Measurements from ENCODE around the gene GNS. TPM values are rescaled to one million over a fixed set of nuclear protein-coding genes. Genes with fewer than 3 reads are reported as not detected.
"Not testable (repeated sequence)": the region's sequence is repeated elsewhere in the genome, so short reads cannot be mapped to it uniquely, and the experiment has no call there.

GNS gene
- total RNA-seq, 2 experiments from 2014 or later: 14.3 to 14.6 TPM

GRCh38 chr12:64691227-64691794 is 67.9 kb downstream of the GNS start:
- H3K4me1 Mint-ChIP-seq (ENCODE audit: low read depth): peaks cover 72% of the 10 kb centered on the region

GRCh38 chr12:64690236-64690635 is 69.0 kb downstream of the GNS start:
- DNase-seq; H3K27me3 Mint-ChIP-seq (ENCODE audit: low read depth); H3K4me3 Mint-ChIP-seq; H3K9me3 Mint-ChIP-seq; intact Hi-C loops (cut with micrococcal nuclease): not testable (repeated sequence)
- peaks cover 71% of the 10 kb centered on the region for H3K4me1 Mint-ChIP-seq (ENCODE audit: low read depth)
- H3K36me3 Mint-ChIP-seq (ENCODE audit: low read depth): peaks cover 50% of the 10 kb centered on the region
- CTCF ChIA-PET: interaction anchor here (0.7 to 1.9 kb wide), 6 partner anchors 13 to 409 kb away, joined by 3 to 5 read pairs (median 4); no protein-coding TSS in a partner anchor
- peak overlapping the region; percentile 4 for H3K27ac Mint-ChIP-seq

More at GRCh38 chr12:64691227-64691794, 67.9 kb downstream of the GNS start:
- intact Hi-C loops (cut with micrococcal nuclease): no loop called here
- Mint-ChIP-seq H3K27me3 (ENCODE audit: low read depth) (no peaks in the 10 kb centered on the region), H3K4me3 (no peak overlapping the region), H3K9me3 (no peaks in the 10 kb centered on the region), H3K27ac (peak overlapping the region; percentile 15), H3K36me3 (ENCODE audit: low read depth) (peaks cover 41% of the 10 kb centered on the region)
- no peak for DNase-seq
- CTCF ChIA-PET: interaction anchor here (0.6 to 2.1 kb wide), 4 partner anchors 14 to 142 kb away, joined by 3 to 11 read pairs (median 4); no protein-coding TSS in a partner anchor

GRCh38 chr12:64688715-64689114 is 70.5 kb downstream of the GNS start:
- intact Hi-C loops (cut with micrococcal nuclease): no loop called here
- CTCF ChIA-PET: interaction anchor here (0.6 to 2.8 kb wide), 8 partner anchors 9 to 221 kb away, joined by 3 to 15 read pairs (median 4); no protein-coding TSS in a partner anchor
- Mint-ChIP-seq H3K36me3 (ENCODE audit: low read depth) (peaks cover 50% of the 10 kb centered on the region), H3K4me3 (peak overlapping the region; percentile 40), H3K9me3 (peaks cover 1% of the 10 kb centered on the region), H3K27ac (peak overlapping the region; percentile 78), H3K27me3 (ENCODE audit: low read depth) (no peaks in the 10 kb centered on the region), H3K4me1 (ENCODE audit: low read depth) (peaks cover 72% of the 10 kb centered on the region)
- DNase-seq: no peak

GRCh38 chr12:64688219-64688618 is 71.0 kb downstream of the GNS start:
- H3K27me3 Mint-ChIP-seq (ENCODE audit: low read depth): no peaks in the 10 kb centered on the region
- intact Hi-C loops (cut with micrococcal nuclease): no loop called here
- H3K36me3 Mint-ChIP-seq (ENCODE audit: low read depth): peaks cover 52% of the 10 kb centered on the region
- CTCF ChIA-PET: interaction anchor here (0.7 to 2.8 kb wide), 7 partner anchors 9 to 140 kb away, joined by 3 to 15 read pairs (median 4); no protein-coding TSS in a partner anchor
- peaks cover 72% of the 10 kb centered on the region for H3K4me1 Mint-ChIP-seq (ENCODE audit: low read depth)
- peak overlapping the region; percentile 40 for H3K4me3 Mint-ChIP-seq
- peak overlapping the region; percentile 78 for H3K27ac Mint-ChIP-seq
- H3K9me3 Mint-ChIP-seq: peaks cover 2% of the 10 kb centered on the region
- DNase-seq: no peak

GRCh38 chr12:64687816-64688215 is 71.4 kb downstream of the GNS start:
- no peaks in the 10 kb centered on the region for H3K27me3 Mint-ChIP-seq (ENCODE audit: low read depth)
- H3K36me3 Mint-ChIP-seq (ENCODE audit: low read depth): peaks cover 52% of the 10 kb centered on the region
- intact Hi-C loops (cut with micrococcal nuclease): no loop called here
- CTCF ChIA-PET: interaction anchor here (1.1 to 2.8 kb wide), 4 partner anchors 9 to 139 kb away, joined by 3 to 15 read pairs (median 4); no protein-coding TSS in a partner anchor
- peaks cover 2% of the 10 kb centered on the region for H3K9me3 Mint-ChIP-seq
- no peak for DNase-seq
- peak overlapping the region; percentile 40 for H3K4me3 Mint-ChIP-seq
- H3K4me1 Mint-ChIP-seq (ENCODE audit: low read depth): peaks cover 74% of the 10 kb centered on the region
- H3K27ac Mint-ChIP-seq: peak overlapping the region; percentile 78

GRCh38 chr12:64685605-64686004 is 73.6 kb downstream of the GNS start:
- CTCF ChIA-PET: interaction anchor here (0.6 to 1.1 kb wide), 2 partner anchors 76 to 104 kb away, joined by 3 read pairs; no protein-coding TSS in a partner anchor
- Mint-ChIP-seq H3K27me3 (ENCODE audit: low read depth) (no peaks in the 10 kb centered on the region), H3K36me3 (ENCODE audit: low read depth) (peaks cover 43% of the 10 kb centered on the region), H3K4me1 (ENCODE audit: low read depth) (peaks cover 79% of the 10 kb centered on the region), H3K27ac (peak overlapping the region; percentile 87), H3K4me3 (no peak overlapping the region), H3K9me3 (peaks cover 2% of the 10 kb centered on the region)
- DNase-seq: no peak
- intact Hi-C loops (cut with micrococcal nuclease): loop anchor here (1.0 to 2.0 kb wide), 3 partner anchors 77 to 233 kb away; partner anchors contain the start of gene TBK1

GRCh38 chr12:64685050-64685449 is 74.2 kb downstream of the GNS start:
- no peaks in the 10 kb centered on the region for H3K27me3 Mint-ChIP-seq (ENCODE audit: low read depth)
- CTCF ChIA-PET: interaction anchor here (1.1 to 1.9 kb wide), 2 partner anchors 12 to 76 kb away, joined by 3 to 4 read pairs; no protein-coding TSS in a partner anchor
- H3K9me3 Mint-ChIP-seq: peaks cover 2% of the 10 kb centered on the region
- peak overlapping the region; percentile 87 for H3K27ac Mint-ChIP-seq
- intact Hi-C loops (cut with micrococcal nuclease): loop anchor here (1.0 to 2.0 kb wide), 3 partner anchors 76 to 232 kb away; partner anchors contain the start of gene TBK1
- H3K4me3 Mint-ChIP-seq: no peak overlapping the region
- peaks cover 84% of the 10 kb centered on the region for H3K4me1 Mint-ChIP-seq (ENCODE audit: low read depth)
- peak; percentile 53 for DNase-seq
- peaks cover 43% of the 10 kb centered on the region for H3K36me3 Mint-ChIP-seq (ENCODE audit: low read depth)

- H3K27me3 Mint-ChIP-seq (ENCODE audit: low read depth): no peaks in the 10 kb centered on the region
- DNase-seq: no peak
- peaks cover 2% of the 10 kb centered on the region for H3K9me3 Mint-ChIP-seq
- H3K27ac Mint-ChIP-seq: peak overlapping the region; percentile 87
- peak overlapping the region; percentile 36 for H3K4me3 Mint-ChIP-seq
- peaks cover 90% of the 10 kb centered on the region for H3K4me1 Mint-ChIP-seq (ENCODE audit: low read depth)
- CTCF ChIA-PET: interaction anchor here (0.6 to 1.9 kb wide), 5 partner anchors 11 to 139 kb away, joined by 3 to 6 read pairs (median 4); no protein-coding TSS in a partner anchor
- peaks cover 40% of the 10 kb centered on the region for H3K36me3 Mint-ChIP-seq (ENCODE audit: low read depth)
- intact Hi-C loops (cut with micrococcal nuclease): loop anchor here (2.0 to 5.0 kb wide), 4 partner anchors 75 to 462 kb away; partner anchors contain the start of genes KICS2, TBK1 and XPOT
Measured at GRCh38 chr12:64683816-64684543, 75.2 kb downstream of the GNS start.

GRCh38 chr12:64682572-64683277 is 76.5 kb downstream of the GNS start:
- Mint-ChIP-seq H3K4me3 (no peak overlapping the region), H3K36me3 (ENCODE audit: low read depth) (peaks cover 28% of the 10 kb centered on the region), H3K9me3 (peaks cover 2% of the 10 kb centered on the region), H3K4me1 (ENCODE audit: low read depth) (peaks cover 90% of the 10 kb centered on the region), H3K27me3 (ENCODE audit: low read depth) (no peaks in the 10 kb centered on the region), H3K27ac (peak overlapping the region; percentile 87)
- no peak for DNase-seq
- CTCF ChIA-PET: interaction anchor here (0.9 to 1.1 kb wide), 4 partner anchors 9 to 74 kb away, joined by 3 to 4 read pairs (median 3); no protein-coding TSS in a partner anchor
- intact Hi-C loops (cut with micrococcal nuclease): loop anchor here (5.0 kb wide), 2 partner anchors 280 to 460 kb away; partner anchors contain the start of genes KICS2 and XPOT

GRCh38 chr12:64681200-64682052 is 77.8 kb downstream of the GNS start:
- CTCF ChIA-PET: interaction anchor here (0.6 to 1.4 kb wide), 7 partner anchors 11 to 132 kb away, joined by 3 to 13 read pairs (median 4); no protein-coding TSS in a partner anchor
- DNase-seq: peak; percentile 57
- intact Hi-C loops (cut with micrococcal nuclease): loop anchor here (1.0 to 5.0 kb wide), 4 partner anchors 12 to 459 kb away; partner anchors contain the start of genes KICS2 and XPOT
- Mint-ChIP-seq H3K4me1 (ENCODE audit: low read depth) (peaks cover 96% of the 10 kb centered on the region), H3K27ac (peak overlapping the region; percentile 89), H3K4me3 (peak overlapping the region; percentile 20), H3K27me3 (ENCODE audit: low read depth) (no peaks in the 10 kb centered on the region), H3K9me3 (peaks cover 2% of the 10 kb centered on the region), H3K36me3 (ENCODE audit: low read depth) (peaks cover 20% of the 10 kb centered on the region)

GRCh38 chr12:64680235-64680634 is 79.0 kb downstream of the GNS start:
- DNase-seq: no peak
- intact Hi-C loops (cut with micrococcal nuclease): loop anchor here (5.0 kb wide), 2 partner anchors 278 to 458 kb away; partner anchors contain the start of genes KICS2 and XPOT
- Mint-ChIP-seq H3K4me1 (ENCODE audit: low read depth) (peaks cover 97% of the 10 kb centered on the region), H3K36me3 (ENCODE audit: low read depth) (peaks cover 8% of the 10 kb centered on the region), H3K27me3 (ENCODE audit: low read depth) (no peaks in the 10 kb centered on the region), H3K9me3 (peaks cover 2% of the 10 kb centered on the region), H3K4me3 (peak overlapping the region; percentile 53), H3K27ac (peak overlapping the region; percentile 89)
- CTCF ChIA-PET: interaction anchor here (0.7 to 3.2 kb wide), 6 partner anchors 10 to 130 kb away, joined by 4 to 13 read pairs (median 6); partner anchors contain the start of gene RASSF3

Measured in activated naive CD4-positive, alpha-beta T cell treated with anti-CD3 and anti-CD28 coated beads for 36 hours (primary cell).